Measurements from ENCODE around the gene MBD3L2.

Gene MBD3L2

DNA sequence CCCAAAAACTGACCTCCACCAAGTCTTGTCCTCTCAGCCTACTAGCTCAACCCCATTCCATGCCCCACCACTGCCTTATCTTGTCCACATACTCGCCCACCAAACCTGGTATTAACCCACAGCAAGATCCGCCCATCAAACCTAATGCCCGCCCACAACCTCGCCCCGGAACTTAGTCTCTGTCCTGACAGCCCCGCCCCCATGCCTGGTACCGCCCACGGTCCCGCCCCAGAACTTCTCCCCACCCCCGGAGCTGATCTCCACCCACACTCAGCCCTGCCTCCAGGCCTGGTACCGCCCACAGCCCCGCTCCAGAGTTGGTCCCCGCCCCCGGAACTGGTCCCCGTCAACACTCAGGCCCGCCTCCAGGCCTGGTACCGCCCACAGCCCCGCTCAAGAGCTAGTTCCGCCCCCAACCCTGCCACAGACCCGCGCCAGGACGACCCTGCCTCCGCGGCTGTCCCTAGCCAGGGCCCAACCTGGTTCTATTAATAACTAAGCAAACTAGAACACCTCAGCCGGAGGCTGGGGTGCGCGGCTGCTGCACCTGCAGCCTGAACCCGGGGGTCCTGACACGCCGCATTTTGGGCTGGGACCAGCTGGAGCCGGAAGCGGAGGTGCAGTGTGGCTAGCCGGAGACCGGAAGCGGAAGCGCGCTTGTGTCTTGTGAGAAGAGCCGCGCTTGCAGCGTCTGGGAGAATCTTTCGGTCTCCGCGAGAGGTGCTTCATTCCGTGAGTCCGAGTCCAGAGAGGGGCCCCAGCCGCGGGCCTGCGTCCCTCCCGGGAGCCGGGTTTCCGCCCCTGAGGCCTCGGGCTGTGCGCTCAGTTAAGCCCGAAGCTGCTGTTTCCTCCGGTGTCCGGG, 20.2 kb downstream of the MBD3L2 start, which contains the start of gene ZNF557:
Gene ZNF557 (plus strand): TSS at position 662 of the 862 bp plus-strand sequence. CDS start 5,372 bp downstream, outside the sequence.
- peak; percentile 96 for DNase-seq (ENCODE audit: low spot score)
- H3K27ac ChIP-seq, result peak within 1 kb of the TSS; percentile 87
- POLR2A ChIA-PET (ENCODE audit: low non-redundant PET), result interaction anchor here (0.6 to 0.8 kb wide), 4 partner anchors 30 to 1027 kb away, joined by 3 to 5 read pairs (median 4); no protein-coding TSS in a partner anchor
- CTCF ChIA-PET, result interaction anchor here (0.6 to 0.7 kb wide), 2 partner anchors 156 to 652 kb away, joined by 4 read pairs; no protein-coding TSS in a partner anchor
- TF ChIP-seq, protein P1, sequence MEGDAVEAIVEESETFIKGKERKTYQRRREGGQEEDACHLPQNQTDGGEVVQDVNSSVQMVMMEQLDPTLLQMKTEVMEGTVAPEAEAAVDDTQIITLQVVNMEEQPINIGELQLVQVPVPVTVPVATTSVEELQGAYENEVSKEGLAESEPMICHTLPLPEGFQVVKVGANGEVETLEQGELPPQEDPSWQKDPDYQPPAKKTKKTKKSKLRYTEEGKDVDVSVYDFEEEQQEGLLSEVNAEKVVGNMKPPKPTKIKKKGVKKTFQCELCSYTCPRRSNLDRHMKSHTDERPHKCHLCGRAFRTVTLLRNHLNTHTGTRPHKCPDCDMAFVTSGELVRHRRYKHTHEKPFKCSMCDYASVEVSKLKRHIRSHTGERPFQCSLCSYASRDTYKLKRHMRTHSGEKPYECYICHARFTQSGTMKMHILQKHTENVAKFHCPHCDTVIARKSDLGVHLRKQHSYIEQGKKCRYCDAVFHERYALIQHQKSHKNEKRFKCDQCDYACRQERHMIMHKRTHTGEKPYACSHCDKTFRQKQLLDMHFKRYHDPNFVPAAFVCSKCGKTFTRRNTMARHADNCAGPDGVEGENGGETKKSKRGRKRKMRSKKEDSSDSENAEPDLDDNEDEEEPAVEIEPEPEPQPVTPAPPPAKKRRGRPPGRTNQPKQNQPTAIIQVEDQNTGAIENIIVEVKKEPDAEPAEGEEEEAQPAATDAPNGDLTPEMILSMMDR (conservative IDR thresholded peaks at IDR 0.05; ENCODE audit: low read depth), result no peak

DNA sequence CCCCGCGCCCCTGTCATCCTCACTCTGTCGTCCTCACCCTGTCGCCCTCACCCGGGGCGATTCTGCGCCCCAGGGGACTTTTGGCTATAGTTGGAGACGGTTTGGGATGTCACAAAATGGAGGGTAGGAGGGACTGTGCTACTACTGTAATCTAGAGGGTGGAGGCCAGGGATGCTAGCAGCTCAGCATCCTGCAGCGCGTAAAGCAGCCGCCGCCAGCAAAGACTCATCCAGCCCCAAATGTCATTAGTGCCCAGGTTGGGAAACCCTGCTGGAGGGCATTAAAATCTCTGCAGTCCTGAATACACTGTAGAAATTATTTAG, 20.7 kb downstream of the MBD3L2 start:
- DNase-seq (ENCODE audit: low spot score), result no peak
- ChIA-PET CTCF (interaction anchor here (0.6 kb wide), 1 partner anchor 651 kb away, joined by 4 read pairs; no protein-coding TSS in a partner anchor), POLR2A (ENCODE audit: low non-redundant PET) (interaction anchor here (0.8 kb wide), 1 partner anchor 29 kb away, joined by 3 read pairs; no protein-coding TSS in a partner anchor)
- TF ChIP-seq, protein P1 (conservative IDR thresholded peaks at IDR 0.05; ENCODE audit: low read depth), result no peak
- H3K27ac ChIP-seq, result peak overlapping the region; percentile 87

DNA sequence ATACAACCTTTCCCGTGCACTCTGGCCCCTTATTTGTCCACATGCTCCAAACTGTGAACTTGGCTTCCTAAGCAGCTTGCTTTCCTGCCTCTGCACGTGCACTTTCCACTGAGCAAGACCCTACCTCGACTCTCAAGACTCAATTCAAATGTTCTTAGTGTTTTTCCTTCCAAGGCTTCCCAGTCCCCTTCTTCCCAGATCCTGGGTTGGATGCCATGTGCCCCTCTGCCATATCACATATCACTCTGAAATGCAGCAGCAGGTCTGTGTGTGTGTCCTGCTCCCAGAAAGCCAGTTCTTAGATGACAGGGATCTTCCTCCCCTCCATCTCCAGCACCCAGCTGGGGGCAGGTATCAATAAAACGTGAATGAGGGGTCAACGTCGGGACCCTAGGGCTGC, 23.4 kb downstream of the MBD3L2 start:
- H3K27ac ChIP-seq, result no peak overlapping the region
- CTCF ChIA-PET, result no interaction called here
- TF ChIP-seq, protein P1 (conservative IDR thresholded peaks at IDR 0.05; ENCODE audit: low read depth), result no peak
- POLR2A ChIA-PET (ENCODE audit: low non-redundant PET), result no interaction called here
- DNase-seq (ENCODE audit: low spot score), result no peak

DNA sequence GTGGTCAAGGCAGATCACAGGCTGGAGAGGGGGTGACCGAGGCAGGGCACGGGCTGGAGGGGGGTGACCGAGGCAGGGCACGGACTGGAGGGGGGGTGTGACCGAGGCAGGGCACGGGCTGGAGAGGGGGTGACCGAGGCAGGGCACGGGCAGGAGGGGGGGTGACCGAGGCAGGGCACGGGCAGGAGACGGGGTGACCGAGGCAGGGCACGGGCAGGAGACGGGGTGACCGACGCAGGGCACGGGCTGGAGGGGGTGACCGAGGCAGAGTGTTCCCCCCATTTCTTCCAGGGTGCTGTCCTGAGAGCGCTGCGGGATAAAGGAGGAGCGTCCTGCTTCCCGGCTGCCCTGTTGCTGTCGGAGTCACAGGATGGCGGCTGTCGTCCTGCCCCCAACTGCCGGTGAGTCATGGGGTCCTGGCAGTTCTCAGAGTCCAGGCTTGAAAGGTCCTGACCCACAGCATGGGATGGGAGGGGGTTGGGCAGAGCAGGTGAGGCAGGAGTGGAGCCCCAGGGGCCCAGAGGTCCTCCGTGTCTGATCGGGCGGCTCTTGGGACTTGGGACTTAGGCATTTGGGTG, 25.7 kb downstream of the MBD3L2 start:
- CTCF ChIA-PET, result no interaction called here
- H3K27ac ChIP-seq, result no peak overlapping the region
- TF ChIP-seq, protein P1 (conservative IDR thresholded peaks at IDR 0.05; ENCODE audit: low read depth), result no peak
- DNase-seq (ENCODE audit: low spot score), result no peak
- POLR2A ChIA-PET (ENCODE audit: low non-redundant PET), result no interaction called here

DNA sequence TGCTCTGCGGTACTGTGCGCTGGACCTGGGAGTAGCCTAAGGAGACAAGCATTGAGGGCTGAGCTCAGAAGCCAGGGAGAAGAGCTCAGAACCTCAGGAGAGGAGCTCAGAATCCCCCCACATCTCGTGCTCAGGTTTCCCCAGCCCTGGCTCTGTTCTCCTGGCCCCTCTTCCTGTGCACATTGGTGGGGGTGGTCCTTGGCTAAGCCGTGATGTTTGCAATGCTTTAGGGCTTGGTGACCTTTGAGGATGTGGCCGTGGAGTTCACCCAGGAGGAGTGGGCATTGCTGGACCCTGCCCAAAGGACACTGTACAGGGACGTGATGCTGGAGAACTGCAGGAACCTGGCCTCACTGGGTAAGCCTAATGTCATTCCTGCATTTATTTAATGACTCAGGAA, 27.0 kb downstream of the MBD3L2 start:
- ChIA-PET CTCF (no interaction called here), POLR2A (ENCODE audit: low non-redundant PET) (no interaction called here)
- DNase-seq (ENCODE audit: low spot score), result no peak
- no peak overlapping the region for H3K27ac ChIP-seq
- TF ChIP-seq, protein P1 (conservative IDR thresholded peaks at IDR 0.05; ENCODE audit: low read depth), result no peak

DNA sequence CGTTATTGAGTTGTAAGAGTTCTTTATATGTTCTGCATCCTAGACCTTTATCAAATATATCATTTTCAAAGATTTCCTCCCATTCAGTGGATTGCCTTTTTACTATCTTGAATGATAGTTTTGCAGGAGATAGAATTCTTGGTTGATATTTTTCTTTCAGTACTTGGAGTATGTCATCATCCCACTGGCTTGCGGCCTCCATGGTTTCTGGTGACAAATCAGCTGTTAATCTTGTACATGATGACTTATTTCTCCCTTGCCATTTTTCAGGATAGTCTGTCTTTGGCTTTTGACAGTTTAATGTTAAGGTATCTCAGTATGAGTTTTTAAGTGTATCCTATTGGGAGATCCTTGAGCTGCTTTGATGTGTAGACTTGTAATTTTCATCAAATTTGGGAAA, 28.9 kb downstream of the MBD3L2 start:
- CTCF ChIA-PET, result no interaction called here
- no peak for DNase-seq (ENCODE audit: low spot score)
- no peak overlapping the region for H3K27ac ChIP-seq
- TF ChIP-seq, protein P1 (conservative IDR thresholded peaks at IDR 0.05; ENCODE audit: low read depth), result no peak
- POLR2A ChIA-PET (ENCODE audit: low non-redundant PET), result no interaction called here
